Measurements from ENCODE around the gene LDLRAD4.

The LDLRAD4 gene

DNA sequence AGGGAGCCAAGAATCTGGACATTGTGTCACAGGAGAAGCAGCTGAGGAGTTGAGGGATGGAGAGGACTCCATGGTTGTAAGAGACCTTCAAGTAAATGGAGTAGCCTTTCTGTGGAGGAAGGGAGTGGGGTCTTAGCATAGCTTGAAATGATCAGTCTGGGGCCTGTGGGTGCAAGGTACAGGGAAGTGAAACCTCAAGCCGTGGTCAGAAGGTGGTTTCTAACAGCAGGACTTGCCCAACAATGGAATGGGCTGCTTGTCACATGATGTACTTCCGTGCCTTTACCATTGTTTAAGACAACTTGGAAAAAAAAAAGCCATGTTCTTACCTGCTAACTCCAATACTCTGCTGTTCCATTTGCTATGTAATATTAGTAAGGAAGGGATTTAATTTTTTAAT lies 140.7 kb downstream of the LDLRAD4 start:
- DNase-seq (ENCODE audit: low read depth), result no peak
- TF ChIP-seq, protein P1, sequence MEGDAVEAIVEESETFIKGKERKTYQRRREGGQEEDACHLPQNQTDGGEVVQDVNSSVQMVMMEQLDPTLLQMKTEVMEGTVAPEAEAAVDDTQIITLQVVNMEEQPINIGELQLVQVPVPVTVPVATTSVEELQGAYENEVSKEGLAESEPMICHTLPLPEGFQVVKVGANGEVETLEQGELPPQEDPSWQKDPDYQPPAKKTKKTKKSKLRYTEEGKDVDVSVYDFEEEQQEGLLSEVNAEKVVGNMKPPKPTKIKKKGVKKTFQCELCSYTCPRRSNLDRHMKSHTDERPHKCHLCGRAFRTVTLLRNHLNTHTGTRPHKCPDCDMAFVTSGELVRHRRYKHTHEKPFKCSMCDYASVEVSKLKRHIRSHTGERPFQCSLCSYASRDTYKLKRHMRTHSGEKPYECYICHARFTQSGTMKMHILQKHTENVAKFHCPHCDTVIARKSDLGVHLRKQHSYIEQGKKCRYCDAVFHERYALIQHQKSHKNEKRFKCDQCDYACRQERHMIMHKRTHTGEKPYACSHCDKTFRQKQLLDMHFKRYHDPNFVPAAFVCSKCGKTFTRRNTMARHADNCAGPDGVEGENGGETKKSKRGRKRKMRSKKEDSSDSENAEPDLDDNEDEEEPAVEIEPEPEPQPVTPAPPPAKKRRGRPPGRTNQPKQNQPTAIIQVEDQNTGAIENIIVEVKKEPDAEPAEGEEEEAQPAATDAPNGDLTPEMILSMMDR (IDR thresholded peaks at IDR 0.05; ENCODE audit: insufficient read depth, low read depth, low read length, missing control alignments), result no peak
- no peak overlapping the region for H3K4me3 ChIP-seq (ENCODE audit: low read length)

DNA sequence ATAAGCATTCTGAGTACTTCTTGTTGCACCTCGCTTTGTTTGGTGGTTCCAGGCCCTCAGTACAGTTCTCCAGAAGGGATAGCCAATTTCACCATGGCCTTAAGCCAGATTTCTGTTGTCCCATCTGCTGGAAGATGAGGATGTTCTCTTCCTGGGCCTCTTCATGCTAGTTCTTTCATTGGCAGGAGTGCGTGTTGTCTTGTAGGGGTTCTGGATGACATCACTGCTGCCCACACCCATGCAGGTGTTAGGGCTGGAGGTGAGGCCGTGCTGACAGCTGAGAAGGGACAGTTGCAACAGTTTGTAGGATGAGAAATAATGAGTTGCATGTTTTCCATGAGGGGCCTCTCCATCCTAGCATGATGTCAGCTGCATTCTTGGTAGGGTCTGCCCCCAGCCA lies 142.9 kb downstream of the LDLRAD4 start:
- H3K4me3 ChIP-seq (ENCODE audit: low read length), result no peak overlapping the region
- DNase-seq (ENCODE audit: low read depth), result no peak
- TF ChIP-seq, protein P1 (IDR thresholded peaks at IDR 0.05; ENCODE audit: insufficient read depth, low read depth, low read length, missing control alignments), result no peak

DNA sequence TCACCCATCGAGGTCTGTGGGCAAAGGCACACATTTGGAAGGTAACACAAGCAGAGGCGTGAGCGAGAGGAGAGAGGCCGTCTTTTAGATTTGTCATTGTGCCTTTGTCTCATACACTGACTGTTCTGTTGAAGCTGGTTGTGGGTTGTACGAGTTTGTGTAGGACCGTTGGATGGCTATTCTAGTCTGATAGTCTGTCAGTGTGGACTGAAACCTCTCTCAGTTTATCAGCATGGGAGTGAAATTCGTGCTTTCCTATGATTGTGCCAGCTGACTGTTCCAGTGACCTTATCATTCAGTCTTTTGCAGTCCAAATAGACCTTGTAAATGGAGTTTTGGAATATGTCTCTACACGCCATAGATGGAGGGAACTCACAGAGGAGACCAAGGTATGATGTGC lies 143.5 kb downstream of the LDLRAD4 start:
- no peak overlapping the region for H3K4me3 ChIP-seq (ENCODE audit: low read length)
- TF ChIP-seq, protein P1 (IDR thresholded peaks at IDR 0.05; ENCODE audit: insufficient read depth, low read depth, low read length, missing control alignments), result no peak
- DNase-seq (ENCODE audit: low read depth), result no peak

DNA sequence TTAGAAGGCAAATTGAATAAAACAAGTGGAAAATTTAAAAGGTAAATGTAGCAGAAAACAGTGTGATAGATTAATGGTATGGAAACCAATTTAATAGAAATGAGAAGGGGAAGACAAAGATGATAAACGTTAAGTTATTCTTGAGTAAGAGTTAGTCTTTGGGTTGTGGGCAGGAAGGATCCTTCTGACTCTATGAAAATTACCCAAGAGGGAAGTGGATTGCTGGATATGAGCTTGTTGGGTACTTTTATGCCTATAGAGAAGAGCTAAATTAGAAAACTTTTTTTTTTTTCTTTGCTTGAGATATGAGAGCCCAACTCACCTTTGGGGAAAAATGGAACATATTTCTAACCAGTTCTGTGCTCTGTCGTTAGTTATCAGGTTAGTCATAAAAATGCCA lies 144.0 kb downstream of the LDLRAD4 start:
- TF ChIP-seq, protein P1 (IDR thresholded peaks at IDR 0.05; ENCODE audit: insufficient read depth, low read depth, low read length, missing control alignments), result no peak
- DNase-seq (ENCODE audit: low read depth), result no peak

DNA sequence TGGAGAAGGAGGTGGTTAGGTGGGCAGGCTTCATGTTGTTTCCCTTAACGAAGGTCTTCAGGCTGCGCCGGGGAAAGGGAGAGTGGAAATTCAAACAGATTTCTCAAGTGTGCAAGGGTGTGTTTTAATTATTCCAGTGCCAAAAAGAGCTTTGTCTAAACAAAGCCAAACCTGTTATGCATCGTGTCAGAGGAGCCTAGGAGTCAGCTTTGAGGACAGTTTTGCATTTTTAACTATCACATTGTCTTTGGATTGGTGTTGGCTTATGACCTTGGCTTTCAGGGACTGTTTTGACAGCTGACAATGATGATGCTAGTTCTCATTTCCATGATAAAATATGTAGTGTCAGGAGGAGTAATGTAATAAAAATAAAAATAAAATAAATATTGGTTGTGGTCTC lies 144.8 kb downstream of the LDLRAD4 start:
- DNase-seq (ENCODE audit: low read depth), result no peak
- TF ChIP-seq, protein P1 (IDR thresholded peaks at IDR 0.05; ENCODE audit: insufficient read depth, low read depth, low read length, missing control alignments), result no peak
- no peak overlapping the region for H3K4me3 ChIP-seq (ENCODE audit: low read length)

More for the DNA sequence above, 144.0 kb downstream of the LDLRAD4 start:
- no peak overlapping the region for H3K4me3 ChIP-seq (ENCODE audit: low read length)

DNA sequence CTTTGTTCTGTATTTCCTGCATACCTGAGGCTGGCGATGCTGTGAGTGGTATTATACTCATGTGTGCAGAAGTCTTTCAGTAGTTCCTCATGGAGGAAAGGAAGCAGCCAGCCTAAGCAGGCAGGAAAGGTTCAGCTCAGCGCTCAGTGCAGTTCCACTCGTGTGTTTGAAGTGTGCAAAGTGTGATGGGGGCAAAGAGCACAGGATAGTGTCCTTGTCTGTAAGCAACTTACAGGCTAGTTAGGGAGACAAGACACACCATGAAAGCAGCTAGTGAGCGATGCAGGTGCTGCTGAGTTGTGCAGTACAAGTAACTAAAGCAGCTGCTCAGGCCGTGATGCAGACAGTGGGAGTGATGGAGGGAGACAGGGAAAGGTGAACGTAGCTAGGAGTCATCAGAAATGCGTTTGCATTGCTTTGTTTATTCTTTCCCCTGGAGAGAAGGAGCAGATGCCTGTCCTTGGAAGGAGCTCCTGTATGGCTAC lies 146.2 kb downstream of the LDLRAD4 start:
- no peak for DNase-seq (ENCODE audit: low read depth)
- no peak overlapping the region for H3K4me3 ChIP-seq (ENCODE audit: low read length)
- TF ChIP-seq, protein P1 (IDR thresholded peaks at IDR 0.05; ENCODE audit: insufficient read depth, low read depth, low read length, missing control alignments), result no peak

DNA sequence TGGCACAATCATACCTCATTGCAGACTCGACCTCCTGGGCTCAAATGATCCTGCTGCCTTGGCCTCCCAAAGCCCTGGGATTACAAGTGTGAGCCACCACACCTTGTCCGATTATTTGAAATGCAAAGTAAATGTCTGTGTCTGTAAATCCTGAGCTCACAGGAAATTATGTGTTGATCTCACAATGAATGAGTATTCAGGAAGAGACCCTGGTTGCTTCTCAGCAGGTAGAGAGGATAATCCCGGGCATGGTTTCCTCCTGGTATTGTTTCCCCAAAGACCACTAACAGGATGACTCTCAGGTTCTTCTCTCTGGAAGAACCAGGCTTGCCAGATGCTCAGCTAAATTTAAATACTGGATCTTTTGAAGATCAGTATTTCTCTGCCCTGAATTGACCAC lies 147.6 kb downstream of the LDLRAD4 start:
- no peak for DNase-seq (ENCODE audit: low read depth)

More for the DNA sequence above, 147.6 kb downstream of the LDLRAD4 start:
- H3K4me3 ChIP-seq (ENCODE audit: low read length), result no peak overlapping the region
- TF ChIP-seq, protein P1 (IDR thresholded peaks at IDR 0.05; ENCODE audit: insufficient read depth, low read depth, low read length, missing control alignments), result no peak

Measured in epithelial cell of esophagus (primary cell).